A673 (cell line): ENCODE results near the gene MFAP4. TPM values are rescaled to one million over a fixed set of nuclear protein-coding genes. Genes with fewer than 3 reads are reported as not detected.

Source experiments
- BruUV-seq: library from RNA; stranded (reverse); fragments of 400-500 nt; replicated peaks from 2 replicates; lab custom pipeline; 2021; lab: Mats Ljungman, UMichigan
- CTCF ChIA-PET: fragments of 300-600 bp; sonication (Branson Sonifier 250); formaldehyde crosslinking; loops from one replicate; lab custom pipeline; 2022; ENCODE audit warnings: antibody characterized with exemption; lab: Charles Lee
- POLR2A ChIA-PET: fragments of 300-600 bp; sonication (Branson Sonifier 250); formaldehyde crosslinking; loops from one replicate; lab custom pipeline; 2022; ENCODE audit warnings: antibody characterized with exemption; ENCODE audit not compliant: low non-redundant PET; lab: Charles Lee
- DNase-seq: peaks from one replicate; pipeline ENCODE4 v3.0.0-alpha.2; 2015; ENCODE audit warnings: low spot score
- H3K27ac ChIP-seq: fragments of 200-600 bp; sonication (generic); 2 replicates; pipeline ENCODE4 v1.5.1; 2016; ENCODE audit warnings: mixed run types, low read depth, mild to moderate bottlenecking, mixed read lengths, antibody characterized with exemption, low read length; ENCODE audit not compliant: poor library complexity, severe bottlenecking
- H3K27me3 ChIP-seq: fragments of 200-600 bp; sonication (generic); replicated peaks from 2 replicates; pipeline ENCODE4 v1.6.1; 2017; ENCODE audit warnings: mixed run types, low read depth, mild to moderate bottlenecking, mixed read lengths, antibody characterized with exemption, low read length; ENCODE audit not compliant: insufficient read depth, poor library complexity
- H3K36me3 ChIP-seq: fragments of 200-600 bp; sonication (generic); 2 replicates; pipeline ENCODE4 v1.6.1; 2016; ENCODE audit warnings: mixed run types, mild to moderate bottlenecking, mixed read lengths, antibody characterized with exemption, low read length; ENCODE audit not compliant: insufficient read depth, poor library complexity, severe bottlenecking
- H3K4me1 ChIP-seq: fragments of 200-600 bp; sonication (generic); 2 replicates; pipeline ENCODE4 v1.6.1; 2017; ENCODE audit warnings: mixed run types, mild to moderate bottlenecking, mixed read lengths, antibody characterized with exemption, low read length; ENCODE audit not compliant: insufficient read depth, poor library complexity, severe bottlenecking
- H3K4me3 ChIP-seq: fragments of 200-600 bp; sonication (generic); 2 replicates; pipeline ENCODE4 v1.5.1; 2016; ENCODE audit warnings: low read depth, mixed run types, mild to moderate bottlenecking, mixed read lengths, low read length; ENCODE audit not compliant: poor library complexity, severe bottlenecking
- H3K9me3 ChIP-seq: fragments of 200-600 bp; sonication (generic); 2 replicates; pipeline ENCODE4 v1.6.1; 2016; ENCODE audit warnings: mixed run types, low read depth, mild to moderate bottlenecking, mixed read lengths, antibody characterized with exemption, low read length; ENCODE audit not compliant: poor library complexity, severe bottlenecking
- EZH2 ChIP-seq: fragments of 200-600 bp; sonication (generic); IDR thresholded peaks from 2 replicates; pipeline ENCODE4 v1.6.1; 2017; ENCODE audit warnings: borderline replicate concordance, low read depth, mild to moderate bottlenecking, mixed read lengths, antibody characterized with exemption, low read length; ENCODE audit not compliant: poor library complexity, severe bottlenecking
- intact Hi-C: fragments of 100-400 bp; cut with micrococcal nuclease; formaldehyde crosslinking; loops from one replicate; pipeline ENCODE4 v1.10.0; 2022; ENCODE audit not compliant: unreplicated experiment
- total RNA-seq: library from RNA; stranded (reverse); gene quantifications from 2 replicates; pipeline ENCODE4 v1.2.3, GENCODE V29; 2021
- TF ChIP-seq, protein P1 (sequence below): fragments of 300-800, 200-600 bp; sonication (generic); conservative IDR thresholded peaks from 2 replicates; pipeline ENCODE4 v1.5.1; 2017; ENCODE audit warnings: low read depth, mild to moderate bottlenecking, antibody characterized with exemption, low read length, moderate library complexity, mixed read lengths

The MFAP4 gene
- total RNA-seq, 1 experiment from 2014 or later: 60.9 TPM

DNA sequence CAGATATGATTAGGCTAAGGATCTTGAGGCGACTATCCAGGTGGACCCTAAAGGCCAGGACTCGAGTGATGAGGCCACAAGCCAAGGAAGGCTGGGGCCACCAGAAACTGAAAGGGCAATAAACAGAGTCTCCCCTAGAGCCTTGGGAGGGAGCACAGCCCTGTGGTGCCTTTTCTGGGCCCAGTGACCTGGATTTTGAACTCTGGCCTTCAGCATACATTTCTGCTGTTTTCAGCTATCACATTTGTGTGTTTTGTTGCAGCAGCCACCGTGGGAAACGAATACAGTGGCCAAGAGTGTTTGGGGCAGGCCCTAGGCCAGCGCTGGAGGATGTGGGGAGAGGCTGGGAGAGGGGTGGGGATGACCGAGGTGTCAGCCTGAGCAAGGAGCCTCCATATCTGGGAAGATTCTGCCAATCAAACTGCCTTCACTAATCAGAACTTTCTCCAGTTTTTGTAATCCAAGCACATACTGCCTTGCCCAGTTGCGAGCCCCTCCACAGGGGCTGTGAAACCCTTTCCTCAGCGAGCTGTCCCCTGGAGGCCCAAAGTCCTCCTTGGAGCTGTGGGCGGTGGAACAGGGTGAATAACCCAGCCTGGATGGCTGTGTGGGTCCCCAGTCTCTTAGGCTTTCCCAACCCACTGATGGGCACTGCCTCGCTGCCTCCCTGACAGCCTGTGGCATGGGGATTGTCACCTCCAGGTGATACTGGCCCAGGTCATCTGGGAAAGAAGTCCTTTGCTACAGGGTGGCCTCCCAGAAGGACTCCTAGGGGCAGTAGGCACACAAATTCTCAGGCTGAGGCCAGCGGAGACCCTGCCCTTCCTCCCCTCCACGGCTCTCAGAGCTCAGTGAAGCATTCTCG, 41.3 kb downstream of the MFAP4 start:
- DNase-seq: no peak
- CTCF ChIA-PET: no interaction called here

DNA sequence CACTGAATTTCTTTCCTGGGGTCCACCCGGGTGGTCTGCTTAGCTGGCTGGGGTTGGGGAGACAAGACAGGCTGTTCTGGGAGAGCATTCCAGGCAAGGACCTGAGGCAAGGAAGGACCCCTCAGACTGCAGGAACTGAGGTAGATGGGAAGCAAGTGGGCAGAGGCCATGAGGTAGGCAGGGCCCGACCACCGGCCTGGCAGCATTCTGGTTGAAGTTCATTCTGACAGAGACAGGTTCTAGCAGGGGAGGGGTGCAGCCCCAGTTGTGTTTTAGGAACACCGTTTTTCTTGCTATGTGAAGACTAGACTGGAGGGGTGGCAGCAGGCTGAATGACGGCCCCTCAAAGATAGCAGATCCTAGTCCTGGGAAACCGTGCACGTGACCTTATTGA, 41.9 kb downstream of the MFAP4 start:
- TF ChIP-seq EZH2: no peak
- TF ChIP-seq, protein P1, sequence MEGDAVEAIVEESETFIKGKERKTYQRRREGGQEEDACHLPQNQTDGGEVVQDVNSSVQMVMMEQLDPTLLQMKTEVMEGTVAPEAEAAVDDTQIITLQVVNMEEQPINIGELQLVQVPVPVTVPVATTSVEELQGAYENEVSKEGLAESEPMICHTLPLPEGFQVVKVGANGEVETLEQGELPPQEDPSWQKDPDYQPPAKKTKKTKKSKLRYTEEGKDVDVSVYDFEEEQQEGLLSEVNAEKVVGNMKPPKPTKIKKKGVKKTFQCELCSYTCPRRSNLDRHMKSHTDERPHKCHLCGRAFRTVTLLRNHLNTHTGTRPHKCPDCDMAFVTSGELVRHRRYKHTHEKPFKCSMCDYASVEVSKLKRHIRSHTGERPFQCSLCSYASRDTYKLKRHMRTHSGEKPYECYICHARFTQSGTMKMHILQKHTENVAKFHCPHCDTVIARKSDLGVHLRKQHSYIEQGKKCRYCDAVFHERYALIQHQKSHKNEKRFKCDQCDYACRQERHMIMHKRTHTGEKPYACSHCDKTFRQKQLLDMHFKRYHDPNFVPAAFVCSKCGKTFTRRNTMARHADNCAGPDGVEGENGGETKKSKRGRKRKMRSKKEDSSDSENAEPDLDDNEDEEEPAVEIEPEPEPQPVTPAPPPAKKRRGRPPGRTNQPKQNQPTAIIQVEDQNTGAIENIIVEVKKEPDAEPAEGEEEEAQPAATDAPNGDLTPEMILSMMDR: no peak

More for the DNA sequence above, 41.3 kb downstream of the MFAP4 start:
- Histone ChIP-seq H3K27me3 (no peaks in the 10 kb centered on the region), H3K4me1 (peaks cover 14% of the 10 kb centered on the region), H3K36me3 (peaks cover 3% of the 10 kb centered on the region), H3K4me3 (no peak overlapping the region), H3K27ac (peak overlapping the region; percentile 44), H3K9me3 (no peaks in the 10 kb centered on the region)
- POLR2A ChIA-PET: no interaction called here
- no peak for TF ChIP-seq EZH2
- TF ChIP-seq, protein P1: no peak
- no TSS peak for BruUV-seq
- intact Hi-C loops: no loop called here

DNA sequence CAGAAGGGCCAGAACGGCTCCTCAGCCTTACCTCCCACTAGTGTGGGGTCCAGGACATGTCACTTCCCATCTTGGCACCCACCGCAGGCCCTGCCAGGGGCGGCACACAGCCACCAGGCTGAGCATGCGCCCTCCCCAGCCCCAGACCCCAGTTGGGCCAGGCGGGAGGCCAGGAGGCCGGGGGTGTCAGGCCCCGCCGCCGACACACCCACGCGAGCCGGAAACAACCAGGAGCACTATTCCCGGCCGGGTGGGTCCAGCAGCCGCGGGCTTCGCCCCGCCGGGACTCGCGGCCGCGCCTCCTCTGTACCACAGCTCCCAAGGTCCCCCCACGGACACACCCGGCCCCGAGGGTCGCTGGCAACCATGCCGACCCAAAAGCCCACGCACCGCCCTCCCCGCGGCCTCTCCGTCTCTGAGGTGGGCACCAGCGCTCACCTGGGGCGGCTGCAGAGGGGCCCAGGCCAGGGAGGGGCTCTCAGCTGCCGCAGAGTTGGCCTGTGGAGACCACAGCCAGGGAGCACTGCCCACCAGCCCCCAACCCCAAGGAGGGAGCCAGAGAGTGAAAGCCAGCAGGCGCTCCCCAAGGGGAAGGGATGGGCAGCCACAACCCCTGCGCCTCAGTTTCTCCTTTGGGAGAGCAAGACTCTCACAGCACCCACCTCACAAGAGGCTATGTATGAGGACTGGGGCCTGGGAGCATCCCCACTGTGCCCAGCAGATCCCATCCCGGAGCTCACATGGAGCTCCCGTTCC, 42.5 kb downstream of the MFAP4 start:
- intact Hi-C loops: no loop called here
- Histone ChIP-seq H3K4me3 (no peak overlapping the region), H3K9me3 (no peaks in the 10 kb centered on the region), H3K4me1 (peaks cover 14% of the 10 kb centered on the region), H3K27ac (no peak overlapping the region), H3K36me3 (peaks cover 3% of the 10 kb centered on the region), H3K27me3 (no peaks in the 10 kb centered on the region)
- no TSS peak for BruUV-seq
- CTCF ChIA-PET: no interaction called here
- POLR2A ChIA-PET: no interaction called here
- no peak for DNase-seq
- TF ChIP-seq EZH2: no peak
- TF ChIP-seq, protein P1: no peak

More for the DNA sequence above, 41.9 kb downstream of the MFAP4 start:
- Histone ChIP-seq H3K4me1 (peaks cover 14% of the 10 kb centered on the region), H3K27me3 (no peaks in the 10 kb centered on the region), H3K4me3 (no peak overlapping the region), H3K36me3 (peaks cover 3% of the 10 kb centered on the region), H3K27ac (no peak overlapping the region), H3K9me3 (no peaks in the 10 kb centered on the region)
- intact Hi-C loops: no loop called here
- ChIA-PET CTCF (no interaction called here), POLR2A (no interaction called here)
- DNase-seq: no peak
- no TSS peak for BruUV-seq
